A673 (cell line): ENCODE results near the gene F2R.

Source experiments
- CTCF ChIP-seq: fragments of 300-800, 200-600 bp; sonication (generic); conservative IDR thresholded peaks from 2 replicates; pipeline ENCODE4 v1.5.1; 2017; ENCODE audit warnings: low read depth, mild to moderate bottlenecking, antibody characterized with exemption, low read length, moderate library complexity, mixed read lengths
- EZH2 ChIP-seq: fragments of 200-600 bp; sonication (generic); IDR thresholded peaks from 2 replicates; pipeline ENCODE4 v1.6.1; 2017; ENCODE audit warnings: borderline replicate concordance, low read depth, mild to moderate bottlenecking, mixed read lengths, antibody characterized with exemption, low read length; ENCODE audit not compliant: poor library complexity, severe bottlenecking

- TF ChIP-seq CTCF, result no peak
- no peak for TF ChIP-seq EZH2
Measured at GRCh38 chr5:76682387-76682786, 33.5 kb upstream of the F2R start.
